GM21528 (cell line): ENCODE data around the gene LAMA2.

ENCODE experiments used
- ATAC-seq: cut with Tn5 transposase; IDR thresholded peaks from one replicate; pipeline ENCODE4 v1.9.1; 2021; ENCODE audit warnings: mild to moderate bottlenecking, moderate library complexity; ENCODE audit not compliant: unreplicated experiment, low FRiP score

Gene LAMA2, protein sequence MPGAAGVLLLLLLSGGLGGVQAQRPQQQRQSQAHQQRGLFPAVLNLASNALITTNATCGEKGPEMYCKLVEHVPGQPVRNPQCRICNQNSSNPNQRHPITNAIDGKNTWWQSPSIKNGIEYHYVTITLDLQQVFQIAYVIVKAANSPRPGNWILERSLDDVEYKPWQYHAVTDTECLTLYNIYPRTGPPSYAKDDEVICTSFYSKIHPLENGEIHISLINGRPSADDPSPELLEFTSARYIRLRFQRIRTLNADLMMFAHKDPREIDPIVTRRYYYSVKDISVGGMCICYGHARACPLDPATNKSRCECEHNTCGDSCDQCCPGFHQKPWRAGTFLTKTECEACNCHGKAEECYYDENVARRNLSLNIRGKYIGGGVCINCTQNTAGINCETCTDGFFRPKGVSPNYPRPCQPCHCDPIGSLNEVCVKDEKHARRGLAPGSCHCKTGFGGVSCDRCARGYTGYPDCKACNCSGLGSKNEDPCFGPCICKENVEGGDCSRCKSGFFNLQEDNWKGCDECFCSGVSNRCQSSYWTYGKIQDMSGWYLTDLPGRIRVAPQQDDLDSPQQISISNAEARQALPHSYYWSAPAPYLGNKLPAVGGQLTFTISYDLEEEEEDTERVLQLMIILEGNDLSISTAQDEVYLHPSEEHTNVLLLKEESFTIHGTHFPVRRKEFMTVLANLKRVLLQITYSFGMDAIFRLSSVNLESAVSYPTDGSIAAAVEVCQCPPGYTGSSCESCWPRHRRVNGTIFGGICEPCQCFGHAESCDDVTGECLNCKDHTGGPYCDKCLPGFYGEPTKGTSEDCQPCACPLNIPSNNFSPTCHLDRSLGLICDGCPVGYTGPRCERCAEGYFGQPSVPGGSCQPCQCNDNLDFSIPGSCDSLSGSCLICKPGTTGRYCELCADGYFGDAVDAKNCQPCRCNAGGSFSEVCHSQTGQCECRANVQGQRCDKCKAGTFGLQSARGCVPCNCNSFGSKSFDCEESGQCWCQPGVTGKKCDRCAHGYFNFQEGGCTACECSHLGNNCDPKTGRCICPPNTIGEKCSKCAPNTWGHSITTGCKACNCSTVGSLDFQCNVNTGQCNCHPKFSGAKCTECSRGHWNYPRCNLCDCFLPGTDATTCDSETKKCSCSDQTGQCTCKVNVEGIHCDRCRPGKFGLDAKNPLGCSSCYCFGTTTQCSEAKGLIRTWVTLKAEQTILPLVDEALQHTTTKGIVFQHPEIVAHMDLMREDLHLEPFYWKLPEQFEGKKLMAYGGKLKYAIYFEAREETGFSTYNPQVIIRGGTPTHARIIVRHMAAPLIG (N-terminal part only)

GRCh38 chr6:128882991-128883611 lies at the start of gene LAMA2:
Gene LAMA2, plus strand, starts transcription at chr6:128883138. Its CDS starts 108 bp downstream, at chr6:128883246.
- no peak for ATAC-seq

DNA sequence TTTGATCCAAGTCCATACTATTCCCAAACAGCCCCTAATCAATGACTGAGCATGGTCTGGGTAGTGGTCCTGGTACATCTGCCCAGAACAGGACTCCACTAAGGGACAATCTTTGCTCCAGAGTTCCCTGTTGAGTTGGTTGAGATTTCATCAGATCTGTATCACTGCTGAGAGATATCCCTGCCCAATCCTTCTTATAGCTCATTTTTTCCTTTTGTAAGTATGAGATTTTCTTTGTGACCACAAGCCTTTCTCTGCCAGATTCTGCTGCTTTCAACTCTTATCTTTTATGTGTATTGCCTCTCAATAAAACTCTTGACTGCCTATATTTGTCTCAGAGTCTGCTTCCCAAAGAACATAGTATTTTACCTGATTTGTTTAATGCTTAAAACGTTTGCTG lies 46.2 kb upstream of the LAMA2 start:
- ATAC-seq, result no peak

DNA sequence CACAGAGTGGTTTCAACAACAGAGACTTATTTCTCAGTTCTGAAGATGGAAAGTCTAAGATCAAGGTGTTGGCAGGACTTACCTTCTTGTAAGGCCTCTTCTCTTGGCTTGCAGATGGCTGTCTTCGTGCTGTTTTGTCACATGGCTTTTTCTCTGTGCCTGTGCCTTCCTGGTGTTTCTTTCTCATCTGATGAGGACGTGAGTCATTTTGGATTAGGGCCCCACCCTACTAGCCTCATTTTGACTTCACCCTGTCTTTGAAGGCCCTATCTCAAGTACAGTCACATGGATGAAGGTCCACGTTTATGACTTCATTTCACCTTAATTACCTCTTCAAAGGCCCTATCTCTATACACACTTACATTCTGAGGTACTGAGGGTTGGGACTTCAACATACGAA lies 41.4 kb upstream of the LAMA2 start:
- no peak for ATAC-seq

- ATAC-seq, result no peak
These were observed 38.3 kb upstream of the LAMA2 start for GRCh38 chr6:128844598-128844997.

DNA sequence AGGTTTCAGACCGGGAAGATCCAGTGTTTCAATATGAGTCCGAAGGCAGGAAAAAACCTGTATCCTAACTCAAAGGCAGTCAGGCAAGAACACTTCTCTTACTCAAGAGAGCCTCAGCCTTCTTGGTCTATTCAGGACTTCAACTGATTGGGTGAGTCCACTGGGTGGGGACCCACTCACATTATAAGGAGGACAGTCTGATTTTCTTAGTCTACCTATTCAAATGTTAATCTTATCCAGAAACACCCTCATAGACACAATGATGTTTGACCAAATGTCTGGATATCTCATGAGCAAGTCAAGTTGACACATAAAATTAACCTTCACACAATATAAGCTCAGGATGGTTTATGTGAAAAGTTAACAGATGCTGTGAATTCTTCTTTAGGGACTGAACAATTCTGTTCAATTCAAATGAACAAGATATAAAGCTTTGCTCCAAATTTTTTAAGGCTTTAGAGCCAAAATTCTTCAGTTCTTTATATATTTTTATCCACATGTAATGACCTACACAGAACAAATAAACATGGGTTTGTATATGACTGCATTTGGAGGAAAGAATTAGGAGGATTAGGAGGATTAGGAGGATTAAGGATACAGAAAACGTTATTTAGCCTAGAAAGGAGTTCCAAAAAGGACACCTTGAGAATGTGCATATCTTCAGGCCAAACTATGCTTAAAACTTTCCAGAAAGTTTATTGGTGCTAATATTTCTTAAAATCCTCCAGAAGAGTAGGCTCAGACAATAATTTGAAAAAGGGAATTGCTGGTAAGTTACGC lies 35.3 kb upstream of the LAMA2 start:
- ATAC-seq, result no peak

DNA sequence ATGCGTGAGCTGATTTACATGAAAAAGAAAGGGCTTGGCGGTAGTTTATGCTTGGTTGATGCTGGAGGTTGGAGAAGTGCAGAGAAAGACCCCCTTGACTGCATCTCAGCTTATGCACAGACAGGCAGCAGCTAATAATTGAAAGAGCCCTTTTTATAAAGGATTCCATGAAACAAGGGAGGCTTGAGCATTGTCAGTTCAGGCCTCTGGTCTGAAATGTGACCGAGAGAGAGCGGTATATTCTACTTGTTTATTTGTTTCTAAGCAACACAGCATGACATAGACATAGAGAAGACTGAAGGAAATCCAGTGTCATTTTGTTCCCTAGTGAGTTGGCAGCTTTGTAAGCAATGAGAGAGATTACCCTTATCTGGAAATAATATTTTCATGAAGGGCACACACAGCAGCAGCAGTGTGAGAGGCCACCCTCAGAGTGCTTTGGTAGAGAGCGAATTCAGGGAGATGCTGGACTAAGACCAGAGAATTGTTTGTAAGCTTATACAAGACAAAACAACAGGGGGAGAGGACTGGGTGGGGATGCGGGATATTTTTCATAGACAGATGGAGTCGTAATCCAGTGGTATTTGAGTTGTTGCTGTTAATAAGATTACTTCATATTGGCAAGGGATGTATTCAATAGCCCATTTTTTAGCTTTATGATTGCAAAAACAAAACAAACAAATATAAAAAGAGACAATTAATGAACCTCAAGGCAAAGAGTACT lies 34.6 kb upstream of the LAMA2 start:
- ATAC-seq, result no peak

GRCh38 chr6:128855581-128856085 lies 27.3 kb upstream of the LAMA2 start:
- no peak for ATAC-seq

DNA sequence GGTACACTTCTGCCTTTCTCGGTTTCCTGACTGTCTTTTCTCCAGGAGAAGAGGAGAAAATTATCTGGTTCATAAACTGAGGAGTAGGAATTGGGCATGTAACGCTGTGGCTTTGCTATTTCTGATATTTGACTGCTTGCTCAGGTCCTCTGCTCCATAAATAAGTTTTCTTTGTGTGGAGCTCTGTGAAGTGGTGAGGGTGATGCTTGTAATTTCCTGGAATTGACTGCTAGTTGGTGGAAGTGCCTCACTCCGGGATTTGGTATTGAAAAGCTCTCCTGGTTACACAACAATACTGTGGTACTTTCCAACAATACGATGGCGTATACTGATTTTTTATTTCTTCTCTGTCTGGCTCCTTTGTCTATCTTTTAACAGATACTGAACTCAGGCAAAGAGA lies 25.1 kb upstream of the LAMA2 start:
- no peak for ATAC-seq

GRCh38 chr6:128860782-128861181 lies 22.2 kb upstream of the LAMA2 start:
- no peak for ATAC-seq

DNA sequence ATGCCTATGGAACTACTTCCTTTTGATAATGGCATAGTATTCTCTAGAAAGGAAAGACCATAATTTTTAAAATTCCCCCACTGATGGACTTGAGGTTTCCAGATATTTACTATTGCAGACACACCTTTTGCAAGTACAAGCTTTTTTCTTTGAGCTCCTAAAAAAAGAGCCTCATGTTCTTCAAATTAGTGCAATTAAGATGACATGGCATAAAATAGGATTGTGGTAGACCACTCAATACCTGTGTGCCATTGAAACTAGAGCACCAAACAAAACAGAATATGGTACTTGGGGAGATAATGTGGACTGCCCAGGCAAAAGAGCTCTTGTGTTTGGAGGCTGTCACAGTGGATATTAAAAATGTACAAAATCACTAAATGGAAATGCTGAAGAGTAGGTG lies 19.0 kb upstream of the LAMA2 start:
- ATAC-seq, result no peak

GRCh38 chr6:128870746-128871145 lies 12.2 kb upstream of the LAMA2 start:
- no peak for ATAC-seq

GRCh38 chr6:128874863-128875262 lies 8.1 kb upstream of the LAMA2 start:
- ATAC-seq, result no peak

DNA sequence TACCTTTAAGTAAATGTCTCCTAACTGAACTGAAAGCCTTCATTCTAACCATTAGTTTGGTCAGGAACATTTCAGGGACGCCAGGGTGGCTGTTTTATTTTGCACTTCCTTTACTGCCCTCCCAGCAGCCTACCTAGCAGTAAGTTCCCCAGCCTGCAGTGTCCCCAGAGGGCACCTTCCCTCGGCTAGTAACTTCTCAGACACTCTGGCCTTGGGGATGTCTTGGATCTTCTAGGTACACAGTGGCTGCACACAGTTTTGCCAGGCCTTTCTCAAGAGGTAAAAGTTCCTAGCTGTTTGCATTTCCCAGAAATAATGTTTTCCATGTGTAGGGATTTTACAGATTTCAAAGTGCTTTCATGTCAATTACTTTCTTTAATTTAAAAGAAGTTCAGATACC lies 378 bp upstream of the LAMA2 start:
- ATAC-seq, result no peak

- no peak for ATAC-seq
These were observed 968 bp downstream of the LAMA2 start for GRCh38 chr6:128883906-128884305.

DNA sequence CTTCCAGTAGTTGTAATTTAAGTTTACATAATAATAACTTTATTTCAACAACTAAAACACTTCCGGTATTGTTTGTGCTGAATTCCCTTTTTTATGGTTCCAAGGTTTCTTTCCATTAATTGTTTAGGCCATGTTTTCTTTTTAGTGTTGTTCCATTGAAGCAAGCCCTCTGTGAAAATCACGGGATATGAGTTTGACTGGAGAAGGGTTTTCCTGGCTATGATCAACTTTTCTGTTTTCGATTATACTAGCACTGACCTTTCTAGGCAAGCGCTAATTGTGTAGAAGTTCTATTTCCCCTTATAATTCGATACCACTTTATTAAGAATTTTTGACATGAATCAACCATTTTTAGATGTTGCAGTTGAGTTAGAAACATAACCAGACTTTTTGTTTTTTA lies 2.4 kb downstream of the LAMA2 start:
- ATAC-seq, result no peak

DNA sequence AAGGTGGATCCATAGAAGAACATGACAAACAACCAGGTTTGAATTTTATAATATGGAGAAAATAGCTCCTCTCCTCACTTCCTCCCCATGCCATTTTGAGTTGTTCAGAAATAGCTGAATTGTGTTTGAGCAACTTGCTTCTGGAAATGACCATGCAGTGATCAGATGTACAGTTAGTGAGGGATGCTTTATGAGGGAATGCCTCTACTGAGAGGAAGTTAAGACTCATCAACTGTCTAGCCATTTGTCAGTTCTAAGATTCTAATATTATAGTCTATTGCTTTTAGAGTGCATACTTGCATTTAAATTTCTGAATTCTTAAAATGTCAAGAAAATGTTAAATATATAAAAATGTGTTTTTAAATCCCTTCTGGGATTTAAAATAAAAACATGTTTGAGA lies 3.8 kb downstream of the LAMA2 start:
- no peak for ATAC-seq

- ATAC-seq, result no peak
These were observed 5.7 kb downstream of the LAMA2 start for GRCh38 chr6:128888444-128889175.

DNA sequence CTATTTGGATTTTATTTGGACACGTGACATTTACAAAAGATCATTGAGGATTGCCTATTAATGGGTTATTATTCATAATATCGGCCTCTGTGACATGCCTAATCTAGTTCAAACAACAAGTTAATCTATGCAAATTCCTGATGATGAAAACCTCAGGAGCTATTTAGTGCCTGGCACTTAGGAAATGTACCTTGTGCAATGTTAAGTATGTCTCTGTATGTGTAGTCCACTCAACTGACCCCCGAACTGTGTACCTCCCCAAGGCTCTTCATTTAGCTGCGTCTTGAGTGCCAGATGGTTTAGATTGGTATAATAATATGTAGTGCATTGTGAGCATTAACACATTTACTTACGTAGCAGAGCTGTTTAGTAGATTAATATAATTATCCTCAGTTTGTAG lies 6.9 kb downstream of the LAMA2 start:
- ATAC-seq, result no peak
